SK-N-MC (cell line): ENCODE measurements around the gene RING1.

ENCODE experiments used
- EZH2 ChIP-seq: fragments of 200-600 bp; sonication (generic); IDR thresholded peaks from one replicate; pipeline ENCODE4 v1.6.1; 2017; ENCODE audit warnings: antibody characterized with exemption
- POLR2AphosphoS5 ChIP-seq: IDR thresholded peaks from 2 replicates; pipeline ENCODE4 v1.6.1; 2012; ENCODE audit warnings: mild to moderate bottlenecking, low read depth, low read length, borderline replicate concordance

- TF ChIP-seq EZH2 (no peak), POLR2AphosphoS5 (no peak)
Observed at GRCh38 chr6:33250731-33251130, 42.4 kb downstream of the RING1 start.
